ENCODE results near the gene SLC35B4. TPM values are rescaled to one million over a fixed set of nuclear protein-coding genes. Genes with fewer than 3 reads are reported as not detected.

SLC35B4 gene
- total RNA-seq, 1 donor from 2014 or later, result 25.4 TPM

DNA sequence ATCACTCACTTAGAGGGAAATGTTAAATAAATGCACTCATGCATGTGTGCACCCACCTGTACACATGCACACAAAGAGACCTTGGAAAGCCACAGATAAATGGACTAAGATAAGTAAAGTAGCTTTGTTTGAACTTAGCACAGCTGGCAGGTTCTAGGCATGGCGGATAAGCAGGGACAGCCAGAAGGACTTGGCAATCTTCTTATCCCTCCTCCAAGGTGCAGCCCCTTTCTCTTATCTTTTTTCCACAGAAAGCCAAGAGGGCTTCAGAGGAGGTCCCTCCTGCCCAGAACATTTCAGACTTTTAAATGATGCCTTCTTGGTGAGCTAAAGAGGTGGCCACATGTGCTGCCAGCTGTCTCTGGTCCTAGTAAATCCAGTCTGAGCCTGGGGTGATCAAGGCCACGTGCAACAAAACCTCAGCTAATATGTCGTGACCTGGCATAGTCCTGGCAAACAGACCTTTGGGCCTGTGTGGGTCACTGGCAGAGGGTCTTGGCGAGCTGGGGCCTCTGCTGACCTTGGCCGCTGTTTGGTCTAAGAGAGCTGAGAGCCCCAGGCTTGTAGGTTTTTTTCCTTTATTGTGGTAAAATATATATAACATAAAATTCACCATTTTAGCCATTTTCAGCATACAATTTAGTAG, 43.2 kb upstream of the SLC35B4 start:
- DNase-seq (ENCODE audit: low spot score in 2 of 2, unreplicated experiment in 2 of 2), result no peak
- H3K9me3 Mint-ChIP-seq, result no peaks in the 10 kb centered on the region
- H3K4me3 Mint-ChIP-seq, result no peak overlapping the region
- no peaks in the 10 kb centered on the region for H3K4me1 Mint-ChIP-seq
- no peak overlapping the region for H3K27ac Mint-ChIP-seq
- TF ChIP-seq, protein P1, sequence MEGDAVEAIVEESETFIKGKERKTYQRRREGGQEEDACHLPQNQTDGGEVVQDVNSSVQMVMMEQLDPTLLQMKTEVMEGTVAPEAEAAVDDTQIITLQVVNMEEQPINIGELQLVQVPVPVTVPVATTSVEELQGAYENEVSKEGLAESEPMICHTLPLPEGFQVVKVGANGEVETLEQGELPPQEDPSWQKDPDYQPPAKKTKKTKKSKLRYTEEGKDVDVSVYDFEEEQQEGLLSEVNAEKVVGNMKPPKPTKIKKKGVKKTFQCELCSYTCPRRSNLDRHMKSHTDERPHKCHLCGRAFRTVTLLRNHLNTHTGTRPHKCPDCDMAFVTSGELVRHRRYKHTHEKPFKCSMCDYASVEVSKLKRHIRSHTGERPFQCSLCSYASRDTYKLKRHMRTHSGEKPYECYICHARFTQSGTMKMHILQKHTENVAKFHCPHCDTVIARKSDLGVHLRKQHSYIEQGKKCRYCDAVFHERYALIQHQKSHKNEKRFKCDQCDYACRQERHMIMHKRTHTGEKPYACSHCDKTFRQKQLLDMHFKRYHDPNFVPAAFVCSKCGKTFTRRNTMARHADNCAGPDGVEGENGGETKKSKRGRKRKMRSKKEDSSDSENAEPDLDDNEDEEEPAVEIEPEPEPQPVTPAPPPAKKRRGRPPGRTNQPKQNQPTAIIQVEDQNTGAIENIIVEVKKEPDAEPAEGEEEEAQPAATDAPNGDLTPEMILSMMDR (IDR thresholded peaks at IDR 0.05; ENCODE audit: unreplicated experiment), result no peak
- peaks cover 37% of the 10 kb centered on the region for H3K27me3 Mint-ChIP-seq (ENCODE audit: low read depth)
- H3K36me3 Mint-ChIP-seq, result no peaks in the 10 kb centered on the region

DNA sequence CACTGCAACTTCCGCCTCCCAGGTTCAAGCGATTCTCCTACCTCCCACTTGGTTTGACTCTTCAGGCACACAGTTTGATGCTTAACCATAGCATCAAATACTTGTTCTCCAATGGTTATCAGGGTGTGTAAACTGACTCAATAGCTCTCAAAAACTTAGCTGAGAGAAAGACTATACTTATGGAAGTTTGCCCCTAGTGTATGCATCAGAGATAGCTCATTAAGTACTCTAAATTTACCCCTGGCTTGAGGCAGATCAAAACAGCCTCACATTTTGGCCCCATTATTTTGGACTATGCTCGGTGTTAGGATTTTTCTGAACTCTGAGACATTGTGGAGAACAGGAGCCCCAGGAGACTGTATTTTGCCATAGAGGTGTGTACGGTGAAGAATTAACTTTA, 40.8 kb upstream of the SLC35B4 start:
- Mint-ChIP-seq H3K27me3 (ENCODE audit: low read depth) (peaks cover 28% of the 10 kb centered on the region), H3K4me1 (no peaks in the 10 kb centered on the region), H3K4me3 (no peak overlapping the region), H3K36me3 (no peaks in the 10 kb centered on the region), H3K9me3 (no peaks in the 10 kb centered on the region), H3K27ac (no peak overlapping the region)
- TF ChIP-seq, protein P1 (IDR thresholded peaks at IDR 0.05; ENCODE audit: unreplicated experiment), result no peak
- DNase-seq (ENCODE audit: low spot score in 2 of 2, unreplicated experiment in 2 of 2), result no peak

DNA sequence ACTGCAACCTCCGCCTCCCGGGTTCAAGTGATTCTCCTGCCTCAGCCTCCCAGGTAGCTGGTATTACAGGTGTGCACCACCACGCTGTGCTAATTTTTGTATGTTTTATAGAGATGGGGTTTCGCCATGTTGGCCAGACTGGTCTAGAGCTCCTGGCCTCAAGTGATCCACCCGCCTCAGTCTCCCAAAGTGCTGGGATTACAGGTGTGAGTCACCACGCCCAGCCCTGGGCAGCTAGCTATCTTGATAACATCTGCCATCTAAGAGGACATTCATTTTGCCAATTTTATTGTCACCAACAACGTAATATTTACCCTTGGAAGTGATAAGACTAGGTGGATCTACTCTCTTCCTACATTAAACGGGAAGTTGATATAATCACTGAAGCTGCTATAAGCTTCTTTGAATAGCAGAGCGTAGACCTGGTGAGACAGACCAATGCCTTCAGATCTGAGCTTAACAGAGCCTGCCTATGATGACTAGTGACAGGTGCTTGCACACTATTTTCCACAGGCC, 39.7 kb upstream of the SLC35B4 start:
- Mint-ChIP-seq H3K4me3 (no peak overlapping the region), H3K27ac (no peak overlapping the region), H3K36me3 (no peaks in the 10 kb centered on the region), H3K4me1 (peaks cover 3% of the 10 kb centered on the region), H3K27me3 (ENCODE audit: low read depth) (peaks cover 18% of the 10 kb centered on the region), H3K9me3 (no peaks in the 10 kb centered on the region)
- TF ChIP-seq, protein P1 (IDR thresholded peaks at IDR 0.05; ENCODE audit: unreplicated experiment), result no peak
- no peak for DNase-seq (ENCODE audit: low spot score in 2 of 2, unreplicated experiment in 2 of 2)

DNA sequence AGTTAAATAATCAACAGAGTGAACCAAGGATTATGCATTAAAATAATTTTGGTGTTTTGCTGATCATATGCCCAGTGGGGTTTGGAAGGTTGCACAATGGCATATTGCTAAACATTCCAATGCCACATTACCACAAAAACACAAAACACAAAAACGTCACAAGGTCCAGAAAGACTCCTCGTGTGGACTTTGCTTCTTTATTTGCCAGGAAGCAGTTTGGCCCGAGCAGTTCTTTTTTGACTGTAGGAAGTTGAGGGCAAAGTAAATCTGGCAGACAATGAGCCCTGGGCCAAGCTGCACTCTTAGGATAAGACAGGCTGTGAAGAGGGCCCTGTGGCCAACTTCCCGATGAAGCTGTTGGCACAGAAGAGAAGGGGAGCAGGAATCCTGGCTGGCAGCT, 39.2 kb upstream of the SLC35B4 start:
- TF ChIP-seq, protein P1 (IDR thresholded peaks at IDR 0.05; ENCODE audit: unreplicated experiment), result no peak
- Mint-ChIP-seq H3K4me3 (no peak overlapping the region), H3K9me3 (no peaks in the 10 kb centered on the region), H3K36me3 (no peaks in the 10 kb centered on the region), H3K4me1 (peaks cover 8% of the 10 kb centered on the region), H3K27me3 (ENCODE audit: low read depth) (peaks cover 13% of the 10 kb centered on the region), H3K27ac (no peak overlapping the region)
- DNase-seq (ENCODE audit: low spot score in 2 of 2, unreplicated experiment in 2 of 2), result no peak

DNA sequence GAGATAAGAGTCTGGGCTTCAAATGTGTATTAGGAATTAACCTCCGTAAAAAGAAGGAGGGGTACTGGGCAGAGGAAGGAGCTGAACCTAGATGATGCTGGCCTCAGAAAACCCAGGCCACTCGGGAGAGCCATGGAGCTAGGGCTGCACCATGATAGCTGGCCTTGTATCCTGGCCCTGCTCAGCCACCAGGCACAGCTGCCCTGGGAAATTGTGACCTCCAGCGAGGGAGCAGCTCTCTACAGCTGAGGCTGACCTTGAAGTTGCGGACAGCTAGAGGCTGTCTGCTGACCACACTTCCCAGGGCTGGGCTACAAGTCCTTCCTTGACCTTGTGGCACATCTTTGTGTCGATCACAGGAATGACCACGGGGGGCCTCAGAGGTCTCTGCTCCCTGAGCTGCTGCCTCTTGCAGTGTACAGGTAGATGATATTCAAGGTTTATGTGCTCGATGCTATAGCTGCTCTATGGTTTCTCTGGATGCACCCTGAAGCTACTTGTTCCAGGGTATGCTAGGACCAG, 38.3 kb upstream of the SLC35B4 start:
- no peaks in the 10 kb centered on the region for H3K36me3 Mint-ChIP-seq
- TF ChIP-seq, protein P1 (IDR thresholded peaks at IDR 0.05; ENCODE audit: unreplicated experiment), result no peak
- no peak for DNase-seq (ENCODE audit: low spot score in 2 of 2, unreplicated experiment in 2 of 2)
- no peaks in the 10 kb centered on the region for H3K9me3 Mint-ChIP-seq
- H3K27me3 Mint-ChIP-seq (ENCODE audit: low read depth), result peaks cover 6% of the 10 kb centered on the region
- H3K4me1 Mint-ChIP-seq, result peaks cover 12% of the 10 kb centered on the region
- H3K4me3 Mint-ChIP-seq, result no peak overlapping the region
- H3K27ac Mint-ChIP-seq, result no peak overlapping the region

Measured in mesothelial cell of epicardium (in vitro differentiated cells).